Measurements from ENCODE around the gene LRP1B.

- TF ChIP-seq EZH2 (IDR thresholded peaks at IDR 0.05; ENCODE audit: borderline replicate concordance, low read length) (no peak), CTCF (conservative IDR thresholded peaks at IDR 0.05 in 1 of 2, IDR thresholded peaks at IDR 0.05 in 1 of 2; ENCODE audit: extremely low read depth in 1 of 2, insufficient read depth in 1 of 2, low read depth in 1 of 2, low read length in 2 of 2) (no peak)
Measured at GRCh38 chr2:141599721-141600120, 531.1 kb downstream of the LRP1B start.
